HG03520 (cell line): ENCODE results near the gene RAB40A.
"Not testable (repeated sequence)": the region's sequence is repeated elsewhere in the genome, so short reads cannot be mapped to it uniquely, and the experiment has no call there.

Experiments used
- ATAC-seq: cut with Tn5 transposase; IDR thresholded peaks from one replicate; pipeline ENCODE4 v1.9.1; 2021; ENCODE audit warnings: mild to moderate bottlenecking, moderate library complexity; ENCODE audit not compliant: unreplicated experiment

The RAB40A gene

GRCh38 chrX:103524747-103525146, 5.5 kb upstream of the RAB40A start:
- ATAC-seq, result no peak

GRCh38 chrX:103523605-103524004, 4.3 kb upstream of the RAB40A start:
- ATAC-seq, result no peak

DNA sequence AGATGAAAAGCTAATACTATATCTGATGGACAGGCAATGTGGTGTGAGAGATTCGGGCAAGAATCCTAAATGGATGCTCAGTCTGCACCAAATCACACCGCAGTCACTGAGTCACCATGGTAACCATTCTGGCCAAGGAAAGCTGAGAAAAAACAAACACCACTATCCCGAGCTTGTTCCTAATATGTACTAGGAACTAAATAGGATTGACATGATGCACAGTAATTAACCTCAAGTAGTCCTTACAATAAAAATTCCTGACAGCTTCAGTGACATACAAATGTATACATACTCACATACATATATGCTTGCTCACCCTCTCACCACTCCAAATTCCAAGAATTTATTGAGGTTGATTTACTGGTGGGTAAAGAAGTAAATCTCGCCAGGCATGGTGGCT, 1.1 kb upstream of the RAB40A start:
- no peak for ATAC-seq

- no peak for ATAC-seq
These were observed 718 bp downstream of the RAB40A start for GRCh38 chrX:103518571-103518970.

GRCh38 chrX:103517246-103517645, 2.0 kb downstream of the RAB40A start:
- no peak for ATAC-seq

GRCh38 chrX:103513476-103514108, 5.7 kb downstream of the RAB40A start:
- ATAC-seq, result no peak

DNA sequence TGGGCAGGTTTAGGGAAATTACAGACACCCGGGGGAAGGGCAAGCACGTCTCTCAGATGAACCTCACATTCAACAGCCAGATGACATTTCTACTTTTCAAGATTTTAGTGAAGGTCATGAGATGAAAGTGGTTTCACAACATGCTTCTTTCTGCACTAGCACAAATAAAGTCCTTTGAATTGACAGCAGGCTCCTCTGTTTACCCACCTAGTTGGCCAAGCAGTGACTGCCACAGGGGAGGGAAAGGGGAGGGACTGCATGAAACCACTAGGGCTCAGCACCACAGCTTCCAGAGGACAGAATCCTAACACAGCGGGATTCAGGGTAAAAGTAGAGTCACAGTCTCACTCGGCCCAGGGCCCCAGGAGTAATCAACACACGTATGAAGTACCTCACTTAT, 6.2 kb downstream of the RAB40A start:
- no peak for ATAC-seq

- no peak for ATAC-seq
These were observed 9.3 kb downstream of the RAB40A start for GRCh38 chrX:103510031-103510430.

- no peak for ATAC-seq
These were observed 15.5 kb downstream of the RAB40A start for GRCh38 chrX:103503853-103504207.

- ATAC-seq, result no peak
These were observed 16.0 kb downstream of the RAB40A start for GRCh38 chrX:103503163-103503852.

DNA sequence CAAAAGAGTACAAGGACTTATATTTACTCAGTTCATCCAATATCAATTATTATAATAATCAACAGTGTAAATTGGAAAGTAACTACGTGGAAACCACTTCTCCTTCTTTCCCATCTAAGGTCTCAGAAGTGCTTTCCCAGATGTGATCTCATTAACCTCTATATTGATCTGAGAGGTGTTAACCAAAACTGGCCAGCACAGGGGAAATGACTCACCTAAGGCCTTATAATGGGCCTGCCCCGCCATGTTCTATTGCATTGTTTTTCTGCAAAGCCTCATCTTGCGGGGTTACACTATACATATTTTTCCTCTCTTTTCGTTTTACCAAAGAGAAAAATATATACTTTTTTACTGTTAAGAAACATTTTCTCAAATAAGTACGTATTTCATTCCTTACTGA, 20.5 kb downstream of the RAB40A start:
- ATAC-seq, result no peak

- no peak for ATAC-seq
These were observed 23.5 kb downstream of the RAB40A start for GRCh38 chrX:103495786-103496185.

- not testable (repeated sequence) for ATAC-seq
These were observed 25.7 kb downstream of the RAB40A start for GRCh38 chrX:103493578-103493977.

- ATAC-seq, result not testable (repeated sequence)
These were observed 29.6 kb downstream of the RAB40A start for GRCh38 chrX:103489733-103490132.

DNA sequence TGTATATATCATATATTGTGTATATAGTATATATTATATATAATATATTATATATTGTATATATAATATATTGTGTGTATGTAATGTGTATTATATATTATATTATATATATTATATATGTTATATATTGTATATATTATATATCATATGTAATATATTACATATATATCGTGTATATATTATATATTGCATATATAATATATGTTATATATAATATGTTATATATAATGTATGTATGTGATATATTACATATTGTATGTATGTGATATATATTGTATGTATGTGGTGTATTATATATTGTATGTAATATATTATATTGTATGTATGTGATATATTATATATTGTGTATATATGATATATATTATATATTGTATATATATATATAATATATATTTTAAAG, 30.5 kb downstream of the RAB40A start:
- no peak for ATAC-seq

- ATAC-seq, result no peak
These were observed 31.0 kb downstream of the RAB40A start for GRCh38 chrX:103488332-103488731.

DNA sequence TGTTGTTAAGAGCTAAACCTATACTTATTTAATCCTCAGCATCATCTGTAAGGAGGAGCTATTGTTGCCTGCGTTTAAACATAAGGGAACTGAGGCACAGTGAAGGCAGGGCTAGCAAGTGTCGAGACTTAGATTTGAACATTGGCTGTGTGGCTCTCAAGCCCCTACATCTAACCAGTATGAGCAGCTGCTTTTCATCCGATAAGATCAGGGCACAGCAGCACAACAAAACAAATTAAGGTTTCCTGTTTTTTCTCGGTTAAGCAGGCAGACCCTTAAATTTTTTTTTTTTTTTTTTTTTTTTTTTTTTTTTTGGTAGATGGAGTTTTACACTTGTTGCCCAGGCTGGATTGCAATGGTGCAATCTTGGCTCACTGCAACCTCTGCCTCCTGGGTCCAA, 35.6 kb downstream of the RAB40A start:
- no peak for ATAC-seq

DNA sequence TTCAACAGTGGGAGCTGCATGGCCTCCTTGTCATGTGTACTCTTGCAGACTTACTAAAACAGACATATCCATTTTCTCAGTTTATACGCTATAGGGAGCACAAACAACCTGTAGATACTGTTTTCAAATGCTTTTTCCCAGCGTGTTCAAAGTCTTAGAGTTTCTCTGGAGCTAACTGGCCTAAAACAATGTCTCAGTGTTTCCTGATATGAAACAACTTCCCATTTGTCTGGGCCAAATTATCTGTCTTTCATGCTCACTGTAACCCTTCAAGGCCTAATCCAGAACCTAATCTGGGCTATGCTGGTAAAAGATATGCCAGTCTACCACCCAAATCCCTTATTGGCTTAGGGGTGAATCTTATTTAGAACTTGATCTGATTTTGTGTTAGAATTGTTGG, 38.8 kb downstream of the RAB40A start:
- ATAC-seq, result no peak

DNA sequence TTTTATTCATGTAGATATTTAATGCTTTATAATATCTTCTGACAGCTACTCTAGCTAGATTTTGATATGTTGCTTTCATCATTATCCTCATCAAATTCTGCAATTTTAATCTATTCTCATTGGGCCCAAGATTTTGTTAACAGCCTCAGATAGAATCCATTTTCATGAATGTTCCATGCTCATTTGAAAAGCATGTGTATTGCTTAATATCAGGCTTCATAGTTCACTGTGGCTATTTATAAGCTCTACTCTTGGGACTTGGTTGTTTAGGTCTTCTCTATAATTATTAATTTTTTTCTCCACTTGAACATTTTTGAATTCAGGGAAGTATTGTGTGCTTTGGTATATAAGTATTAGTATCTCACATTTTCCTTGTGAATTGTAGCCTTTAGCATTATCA, 41.8 kb downstream of the RAB40A start:
- ATAC-seq, result no peak

GRCh38 chrX:103475381-103475780, 43.9 kb downstream of the RAB40A start:
- no peak for ATAC-seq

GRCh38 chrX:103469977-103470376, 49.3 kb downstream of the RAB40A start:
- ATAC-seq, result not testable (repeated sequence)

DNA sequence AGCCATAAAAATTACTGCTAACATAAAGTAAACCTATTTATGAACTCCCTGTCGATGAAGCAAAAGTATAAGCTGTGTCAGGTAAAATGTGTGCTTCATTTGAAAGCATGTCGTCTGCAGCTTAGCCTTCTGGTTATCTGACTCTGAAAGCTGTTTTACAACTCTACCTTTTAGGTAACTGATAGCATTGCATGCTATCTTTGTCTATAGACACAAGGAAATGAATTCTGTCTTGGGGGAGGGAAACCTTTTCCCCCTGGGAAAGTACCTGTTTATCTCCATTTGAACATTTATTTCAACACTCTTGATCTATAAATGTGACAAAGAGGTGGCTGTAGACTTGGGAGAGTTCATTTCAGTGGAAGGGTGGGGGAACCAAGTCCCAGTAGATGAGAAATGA, 51.4 kb downstream of the RAB40A start:
- no peak for ATAC-seq

- ATAC-seq, result no peak
These were observed 52.1 kb downstream of the RAB40A start for GRCh38 chrX:103467156-103467555.
